GM23338 (cell line): ENCODE data around the gene IL26. TPM values are rescaled to one million over a fixed set of nuclear protein-coding genes. Genes with fewer than 3 reads are reported as not detected.

Experiments used
- ATAC-seq: fragments of 200-7000 bp; cut with Tn5 transposase; 3 replicates; pipeline ENCODE4 v1.9.1; 2020
- DNase-seq: peaks from one replicate; pipeline ENCODE4 v3.0.0-alpha.2; 2015; ENCODE audit warnings: low spot score
- H2AFZ ChIP-seq: fragments of 200-600 bp; sonication (generic); 2 replicates; pipeline ENCODE4 v1.8.0; 2016; ENCODE audit warnings: antibody characterized with exemption, mild to moderate bottlenecking, moderate library complexity
- H3F3A ChIP-seq: fragments of 200-600 bp; sonication (generic); replicated peaks from 2 replicates; pipeline ENCODE4 v1.8.0; 2017; ENCODE audit warnings: antibody characterized with exemption, mixed run types, low read depth
- H3K27ac ChIP-seq: fragments of 200-600 bp; sonication (generic); 2 replicates; pipeline ENCODE4 v1.6.1; 2016; ENCODE audit warnings: low read depth
- H3K27me3 ChIP-seq: fragments of 200-600 bp; sonication (generic); 2 replicates; pipeline ENCODE4 v1.8.0; 2016; ENCODE audit warnings: mild to moderate bottlenecking, mixed run types, moderate library complexity; ENCODE audit not compliant: insufficient read depth
- H3K36me3 ChIP-seq: fragments of 200-600 bp; sonication (generic); 2 replicates; pipeline ENCODE4 v1.8.0; 2016; ENCODE audit warnings: mild to moderate bottlenecking; ENCODE audit not compliant: insufficient read depth
- H3K4me1 ChIP-seq: fragments of 200-600 bp; sonication (generic); 2 replicates; pipeline ENCODE4 v1.8.0; 2016; ENCODE audit warnings: mild to moderate bottlenecking, moderate library complexity; ENCODE audit not compliant: insufficient read depth
- H3K4me2 ChIP-seq: fragments of 200-600 bp; sonication (generic); 2 replicates; pipeline ENCODE4 v1.7.1; 2017; ENCODE audit warnings: mixed run types
- H3K4me3 ChIP-seq: fragments of 200-600 bp; sonication (generic); 2 replicates; pipeline ENCODE4 v1.6.1; 2016; ENCODE audit warnings: mixed run types
- H3K79me2 ChIP-seq: fragments of 200-600 bp; sonication (generic); replicated peaks from 2 replicates; pipeline ENCODE4 v1.8.0; 2017; ENCODE audit warnings: mild to moderate bottlenecking; ENCODE audit not compliant: insufficient read depth
- H3K9me2 ChIP-seq: fragments of 200-600 bp; sonication (generic); 2 replicates; pipeline ENCODE4 v1.8.0; 2017; ENCODE audit not compliant: insufficient read depth
- H4K20me1 ChIP-seq: fragments of 200-600 bp; sonication (generic); replicated peaks from 2 replicates; pipeline ENCODE4 v1.8.0; 2017; ENCODE audit warnings: mild to moderate bottlenecking; ENCODE audit not compliant: insufficient read depth
- H3K27ac Mint-ChIP-seq: 2 replicates; pipeline ENCODE4 v1.8.0; 2020; ENCODE audit warnings: inconsistent platforms, mild to moderate bottlenecking, moderate library complexity, mixed read lengths
- H3K27me3 Mint-ChIP-seq: 3 replicates; pipeline ENCODE4 v1.8.0; 2022; ENCODE audit warnings: low read depth, mild to moderate bottlenecking, moderate library complexity, mixed read lengths, inconsistent platforms; ENCODE audit not compliant: insufficient read depth, poor library complexity
- H3K36me3 Mint-ChIP-seq: 3 replicates; pipeline ENCODE4 v1.8.0; 2021; ENCODE audit warnings: low read depth, mild to moderate bottlenecking, inconsistent platforms, moderate library complexity, mixed read lengths
- H3K4me1 Mint-ChIP-seq: 3 replicates; pipeline ENCODE4 v1.8.0; 2020; ENCODE audit warnings: mild to moderate bottlenecking, inconsistent platforms, mixed read lengths
- H3K4me3 Mint-ChIP-seq: 3 replicates; pipeline ENCODE4 v1.8.0; 2021; ENCODE audit warnings: moderate library complexity, mild to moderate bottlenecking, inconsistent platforms, mixed read lengths
- H3K9me3 Mint-ChIP-seq: 3 replicates; pipeline ENCODE4 v1.8.0; 2020; ENCODE audit warnings: moderate library complexity, mild to moderate bottlenecking, inconsistent platforms, mixed read lengths
- CREB1 ChIP-seq: fragments of 250-450 bp; sonication (Bioruptor Pico); IDR thresholded peaks from 2 replicates; pipeline ENCODE4 v1.5.0; 2020; ENCODE audit warnings: low read depth, mild to moderate bottlenecking, moderate library complexity
- ETS1 ChIP-seq: IDR thresholded peaks from 2 replicates; pipeline ENCODE4 v1.6.1; 2016; ENCODE audit warnings: antibody characterized with exemption
- EZH2 ChIP-seq: fragments of 200-600 bp; sonication (generic); IDR thresholded peaks from one replicate; pipeline ENCODE4 v1.8.0; 2017; ENCODE audit warnings: antibody characterized with exemption, mild to moderate bottlenecking, low read depth; ENCODE audit not compliant: unreplicated experiment
- EZH2phosphoT487 ChIP-seq: fragments of 200-600 bp; sonication (generic); IDR thresholded peaks from one replicate; pipeline ENCODE4 v1.8.1; 2018; ENCODE audit warnings: antibody characterized with exemption; ENCODE audit not compliant: unreplicated experiment
- JUNB ChIP-seq: IDR thresholded peaks from one replicate; pipeline ENCODE4 v1.6.1; 2016; ENCODE audit warnings: antibody characterized with exemption; ENCODE audit not compliant: unreplicated experiment
- NANOG ChIP-seq: IDR thresholded peaks from 2 replicates; pipeline ENCODE4 v1.6.1; 2016; ENCODE audit warnings: antibody characterized with exemption, borderline replicate concordance
- POLR2AphosphoS5 ChIP-seq: IDR thresholded peaks from 2 replicates; pipeline ENCODE4 v1.6.1; 2016; ENCODE audit warnings: antibody characterized with exemption, low read depth
- REST ChIP-seq: IDR thresholded peaks from one replicate; pipeline ENCODE4 v1.6.1; 2018; ENCODE audit warnings: antibody characterized with exemption; ENCODE audit not compliant: unreplicated experiment
- STAT1 ChIP-seq: IDR thresholded peaks from one replicate; pipeline ENCODE4 v1.6.1; 2016; ENCODE audit warnings: antibody characterized with exemption; ENCODE audit not compliant: unreplicated experiment
- ZNF114 ChIP-seq: fragments of 250-450 bp; sonication (Bioruptor Pico); IDR thresholded peaks from 2 replicates; pipeline ENCODE4 v1.5.0; 2020; ENCODE audit warnings: mild to moderate bottlenecking, moderate library complexity
- ZNF462 ChIP-seq: fragments of 250-450 bp; sonication (Bioruptor Pico); IDR thresholded peaks from 2 replicates; pipeline ENCODE4 v1.5.0; 2020; ENCODE audit warnings: mild to moderate bottlenecking, moderate library complexity
- polyA plus RNA-seq: library from polyadenylated mRNA; unstranded; fragments of >200 nt; fragmentation: Nextera tagmentation; extraction: Ambion mirVana; gene quantifications from 2 replicates; pipeline ENCODE4 v1.2.1, GENCODE V29; 2016
- total RNA-seq: library from RNA; depleted of rRNA; stranded (reverse); fragments of >200 nt; shearing (Covaris generic); gene quantifications from 2 replicates; pipeline ENCODE4 v1.2.3, GENCODE V29; 2014

The IL26 gene
- total and polyA plus RNA-seq, 2 experiments from 2014 or later = not detected

- TF ChIP-seq ZNF462 = no peak
- no peak for TF ChIP-seq NANOG
- no peak for TF ChIP-seq ETS1
- TF ChIP-seq EZH2phosphoT487 = no peak
- no peak for TF ChIP-seq CREB1 (CRISPR knock-in tag)
These were observed 19.8 kb upstream of the IL26 start (continued) for GRCh38 chr12:68245180-68246021.

- Histone ChIP-seq H3K4me1 (no peaks in the 10 kb centered on the region), H3K27me3 (no peaks in the 10 kb centered on the region), H4K20me1 (no peaks in the 10 kb centered on the region), H3K4me2 (no peak overlapping the region), H3K9me2 (peaks cover 13% of the 10 kb centered on the region; the same call in 1 of the 2 replicates), H2AFZ (no peak overlapping the region), H3K4me3 (no peak overlapping the region), H3K36me3 (no peaks in the 10 kb centered on the region), H3F3A (no peaks in the 10 kb centered on the region), H3K27ac (no peak overlapping the region), H3K79me2 (no peaks in the 10 kb centered on the region)
- DNase-seq (no peak), ATAC-seq (no peak)
- Mint-ChIP-seq H3K4me3 (no peak overlapping the region), H3K27ac (no peak overlapping the region), H3K4me1 (peaks cover 4% of the 10 kb centered on the region; the same call in 1 of the 3 replicates), H3K9me3 (peaks cover 16% of the 10 kb centered on the region), H3K27me3 (no peaks in the 10 kb centered on the region), H3K36me3 (peaks cover 5% of the 10 kb centered on the region; the same call in 2 of the 3 replicates)
- TF ChIP-seq REST = no peak
- no peak for TF ChIP-seq CREB1 (CRISPR knock-in tag)
- TF ChIP-seq EZH2 = no peak
- no peak for TF ChIP-seq NANOG
- TF ChIP-seq POLR2AphosphoS5 = no peak
- no peak for TF ChIP-seq JUNB
- TF ChIP-seq STAT1 = no peak
- no peak for TF ChIP-seq ZNF114 (CRISPR knock-in tag)
- TF ChIP-seq ETS1 = no peak
- TF ChIP-seq EZH2phosphoT487 = no peak
These were observed 17.2 kb upstream of the IL26 start for GRCh38 chr12:68242777-68243176.
